HepG2 (cell line): Measurements from ENCODE around the gene TM4SF1. TPM values are rescaled to one million over a fixed set of nuclear protein-coding genes. Genes with fewer than 3 reads are reported as not detected.
A peak's percentile ranks its signal among the peaks of the same experiment; 100 is the strongest.

Experiments
- BHLHE40 ChIP-seq: IDR thresholded peaks from 2 replicates; pipeline ENCODE4 v1.6.1; 2011; ENCODE audit warnings: low read length, improper control_type of control experiment
- CSRNP2 ChIP-seq: sonication (generic); formaldehyde crosslinking; conservative IDR thresholded peaks from 2 replicates; pipeline ENCODE4 v1.8.0; 2022; ENCODE audit warnings: low read depth, missing genetic modification reagents
- GABPA ChIP-seq, 2 experiments: IDR thresholded peaks; 2 replicates each; pipeline ENCODE4 v1.6.1; 2011 to 2016; ENCODE audit warnings: low read depth in 2 of 2, low read length in 1 of 2, missing biosample characterization in 1 of 2, missing genetic modification characterization in 1 of 2
- GATAD1 ChIP-seq: IDR thresholded peaks from 2 replicates; pipeline ENCODE4 v1.6.1; 2016; ENCODE audit warnings: missing genetic modification reagents, missing compliant biosample characterization
- HMG20A ChIP-seq: IDR thresholded peaks from 2 replicates; pipeline ENCODE4 v1.6.1; 2016; ENCODE audit warnings: borderline replicate concordance
- HOXA7 ChIP-seq: sonication (generic); formaldehyde crosslinking; IDR thresholded peaks from 2 replicates; pipeline ENCODE4 v1.8.1; 2022; ENCODE audit warnings: mild to moderate bottlenecking, missing genetic modification reagents, moderate library complexity
- KDM1A ChIP-seq: IDR thresholded peaks from 2 replicates; pipeline ENCODE4 v1.6.1; 2016; ENCODE audit warnings: missing compliant biosample characterization
- NFYB ChIP-seq: sonication (generic); formaldehyde crosslinking; IDR thresholded peaks from 2 replicates; pipeline ENCODE4 v1.4.0; 2020; ENCODE audit warnings: missing genetic modification reagents
- NR0B2 ChIP-seq: sonication (generic); formaldehyde crosslinking; IDR thresholded peaks from 2 replicates; pipeline ENCODE4 v1.4.0; 2020; ENCODE audit warnings: mild to moderate bottlenecking, missing genetic modification reagents
- SALL1 ChIP-seq: sonication (generic); formaldehyde crosslinking; IDR thresholded peaks from 2 replicates; pipeline ENCODE4 v1.8.0; 2022; ENCODE audit warnings: mild to moderate bottlenecking, missing genetic modification reagents
- SAP130 ChIP-seq: IDR thresholded peaks from 2 replicates; pipeline ENCODE4 v1.6.1; 2016; ENCODE audit warnings: low read depth
- TP53 ChIP-seq: sonication (generic); formaldehyde crosslinking; conservative IDR thresholded peaks from 2 replicates; pipeline ENCODE4 v1.4.0; 2020; ENCODE audit warnings: missing genetic modification reagents
- ZNF136 ChIP-seq: sonication (generic); formaldehyde crosslinking; IDR thresholded peaks from 2 replicates; pipeline ENCODE4 v1.8.1; 2022; ENCODE audit warnings: low read depth, mild to moderate bottlenecking, moderate library complexity, missing genetic modification reagents
- ZNF431 ChIP-seq: sonication (generic); formaldehyde crosslinking; IDR thresholded peaks from 2 replicates; pipeline ENCODE4 v1.9.0; 2022; ENCODE audit warnings: missing genetic modification reagents, low read depth, mild to moderate bottlenecking, borderline replicate concordance
- ZNF510 ChIP-seq: sonication (generic); formaldehyde crosslinking; IDR thresholded peaks from 2 replicates; pipeline ENCODE4 v1.4.0; 2020; ENCODE audit warnings: low read depth, mild to moderate bottlenecking, missing genetic modification reagents
- ZNF557 ChIP-seq: sonication (generic); formaldehyde crosslinking; IDR thresholded peaks from 2 replicates; pipeline ENCODE4 v1.4.0; 2020; ENCODE audit warnings: missing genetic modification reagents
- ZNF564 ChIP-seq: sonication (generic); formaldehyde crosslinking; IDR thresholded peaks from 2 replicates; pipeline ENCODE4 v1.8.1; 2023; ENCODE audit warnings: mild to moderate bottlenecking, missing genetic modification reagents
- ZNF607 ChIP-seq: sonication (generic); formaldehyde crosslinking; IDR thresholded peaks from 2 replicates; pipeline ENCODE4 v1.5.1; 2020; ENCODE audit warnings: missing genetic modification reagents, mild to moderate bottlenecking, borderline replicate concordance
- ZNF878 ChIP-seq: sonication (generic); formaldehyde crosslinking; IDR thresholded peaks from 2 replicates; pipeline ENCODE4 v1.8.1; 2023; ENCODE audit warnings: mild to moderate bottlenecking, missing genetic modification reagents, moderate library complexity
- polyA plus RNA-seq, 8 experiments: library from polyadenylated mRNA; depleted of rRNA in 3 of 8; stranded (reverse) in 7 of 8; unstranded in 1 of 8; fragments of >200 nt; fragmentation: Illumina TruSeq in 4 of 8; extraction: Trizol in 4 of 8; gene quantifications; 2 replicates each; pipeline versions ENCODE4 v1.2.1 to v1.2.3, GENCODE V29; 2011 to 2016; ENCODE audit warnings: low read depth in 4 of 8, missing spikeins in 1 of 8, mixed read lengths in 1 of 8; ENCODE audit not compliant: insufficient read depth in 1 of 8
- total RNA-seq, 5 experiments: library from RNA; depleted of rRNA; stranded (reverse); fragments of >200 nt; fragmentation: Illumina TruSeq; extraction: Trizol; gene quantifications; 2 replicates each; pipeline ENCODE4 v1.2.3, GENCODE V29; 2016; ENCODE audit warnings: low read depth in 1 of 5
- TF ChIP-seq, protein P1 (sequence below): sonication (generic); formaldehyde crosslinking; IDR thresholded peaks from 2 replicates; pipeline ENCODE4 v1.4.0; 2020; ENCODE audit warnings: mild to moderate bottlenecking, missing genetic modification reagents
- TF ChIP-seq, protein P2 (sequence below): sonication (generic); formaldehyde crosslinking; IDR thresholded peaks from 2 replicates; pipeline ENCODE4 v1.9.0; 2021; ENCODE audit warnings: missing genetic modification reagents, borderline replicate concordance
- TF ChIP-seq, protein P3 (sequence below): sonication (generic); formaldehyde crosslinking; IDR thresholded peaks from 2 replicates; pipeline ENCODE4 v1.4.0; 2020; ENCODE audit warnings: mild to moderate bottlenecking, missing genetic modification reagents

The TM4SF1 gene
- total and polyA plus RNA-seq, 2 of the 13 experiments (the other 11 are each of a cell fraction or from before 2014, with no cell fraction given), result 431 to 1,359 TPM

- TF ChIP-seq ZNF564 (no peak), ZNF510 (CRISPR knock-in tag) (no peak), GABPA (IDR thresholded peaks at IDR 0.05; ENCODE audit: low read depth, low read length) (no peak), GABPA (CRISPR knock-in tag; IDR thresholded peaks at IDR 0.05; ENCODE audit: low read depth) (no peak), ZNF878 (no peak), SALL1 (CRISPR knock-in tag) (peak; percentile 69), SAP130 (CRISPR knock-in tag) (no peak), CSRNP2 (no peak), HMG20A (CRISPR knock-in tag) (peak; percentile 16; the same call in 1 of the 2 replicates), KDM1A (CRISPR knock-in tag) (no peak), HOXA7 (CRISPR knock-in tag) (no peak), BHLHE40 (no peak), NR0B2 (CRISPR knock-in tag) (no peak), GATAD1 (CRISPR knock-in tag) (no peak), ZNF431 (no peak), ZNF557 (CRISPR knock-in tag) (no peak), NFYB (CRISPR knock-in tag) (no peak), ZNF607 (CRISPR knock-in tag) (no peak), TP53 (CRISPR knock-in tag) (no peak), ZNF136 (CRISPR knock-in tag) (no peak)
- TF ChIP-seq, protein P1, sequence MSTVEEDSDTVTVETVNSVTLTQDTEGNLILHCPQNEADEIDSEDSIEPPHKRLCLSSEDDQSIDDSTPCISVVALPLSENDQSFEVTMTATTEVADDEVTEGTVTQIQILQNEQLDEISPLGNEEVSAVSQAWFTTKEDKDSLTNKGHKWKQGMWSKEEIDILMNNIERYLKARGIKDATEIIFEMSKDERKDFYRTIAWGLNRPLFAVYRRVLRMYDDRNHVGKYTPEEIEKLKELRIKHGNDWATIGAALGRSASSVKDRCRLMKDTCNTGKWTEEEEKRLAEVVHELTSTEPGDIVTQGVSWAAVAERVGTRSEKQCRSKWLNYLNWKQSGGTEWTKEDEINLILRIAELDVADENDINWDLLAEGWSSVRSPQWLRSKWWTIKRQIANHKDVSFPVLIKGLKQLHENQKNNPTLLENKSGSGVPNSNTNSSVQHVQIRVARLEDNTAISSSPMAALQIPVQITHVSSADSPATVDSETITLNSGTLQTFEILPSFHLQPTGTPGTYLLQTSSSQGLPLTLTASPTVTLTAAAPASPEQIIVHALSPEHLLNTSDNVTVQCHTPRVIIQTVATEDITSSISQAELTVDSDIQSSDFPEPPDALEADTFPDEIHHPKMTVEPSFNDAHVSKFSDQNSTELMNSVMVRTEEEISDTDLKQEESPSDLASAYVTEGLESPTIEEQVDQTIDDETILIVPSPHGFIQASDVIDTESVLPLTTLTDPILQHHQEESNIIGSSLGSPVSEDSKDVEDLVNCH (CRISPR knock-in tag), result no peak
- TF ChIP-seq, protein P2, sequence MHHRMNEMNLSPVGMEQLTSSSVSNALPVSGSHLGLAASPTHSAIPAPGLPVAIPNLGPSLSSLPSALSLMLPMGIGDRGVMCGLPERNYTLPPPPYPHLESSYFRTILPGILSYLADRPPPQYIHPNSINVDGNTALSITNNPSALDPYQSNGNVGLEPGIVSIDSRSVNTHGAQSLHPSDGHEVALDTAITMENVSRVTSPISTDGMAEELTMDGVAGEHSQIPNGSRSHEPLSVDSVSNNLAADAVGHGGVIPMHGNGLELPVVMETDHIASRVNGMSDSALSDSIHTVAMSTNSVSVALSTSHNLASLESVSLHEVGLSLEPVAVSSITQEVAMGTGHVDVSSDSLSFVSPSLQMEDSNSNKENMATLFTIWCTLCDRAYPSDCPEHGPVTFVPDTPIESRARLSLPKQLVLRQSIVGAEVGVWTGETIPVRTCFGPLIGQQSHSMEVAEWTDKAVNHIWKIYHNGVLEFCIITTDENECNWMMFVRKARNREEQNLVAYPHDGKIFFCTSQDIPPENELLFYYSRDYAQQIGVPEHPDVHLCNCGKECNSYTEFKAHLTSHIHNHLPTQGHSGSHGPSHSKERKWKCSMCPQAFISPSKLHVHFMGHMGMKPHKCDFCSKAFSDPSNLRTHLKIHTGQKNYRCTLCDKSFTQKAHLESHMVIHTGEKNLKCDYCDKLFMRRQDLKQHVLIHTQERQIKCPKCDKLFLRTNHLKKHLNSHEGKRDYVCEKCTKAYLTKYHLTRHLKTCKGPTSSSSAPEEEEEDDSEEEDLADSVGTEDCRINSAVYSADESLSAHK, result no peak
- TF ChIP-seq, protein P3, sequence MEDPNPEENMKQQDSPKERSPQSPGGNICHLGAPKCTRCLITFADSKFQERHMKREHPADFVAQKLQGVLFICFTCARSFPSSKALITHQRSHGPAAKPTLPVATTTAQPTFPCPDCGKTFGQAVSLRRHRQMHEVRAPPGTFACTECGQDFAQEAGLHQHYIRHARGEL (CRISPR knock-in tag), result no peak
Measured at GRCh38 chr3:149393345-149394160, 16.1 kb upstream of the TM4SF1 start (continued).
